HG03521 (cell line): ENCODE measurements around the gene CTRB2.
"Not testable (repeated sequence)": the region's sequence is repeated elsewhere in the genome, so short reads cannot be mapped to it uniquely, and the experiment has no call there.

Experiments
- ATAC-seq: cut with Tn5 transposase; IDR thresholded peaks from one replicate; pipeline ENCODE4 v1.9.1; 2021; ENCODE audit warnings: mild to moderate bottlenecking, moderate library complexity; ENCODE audit not compliant: unreplicated experiment

The CTRB2 gene

DNA sequence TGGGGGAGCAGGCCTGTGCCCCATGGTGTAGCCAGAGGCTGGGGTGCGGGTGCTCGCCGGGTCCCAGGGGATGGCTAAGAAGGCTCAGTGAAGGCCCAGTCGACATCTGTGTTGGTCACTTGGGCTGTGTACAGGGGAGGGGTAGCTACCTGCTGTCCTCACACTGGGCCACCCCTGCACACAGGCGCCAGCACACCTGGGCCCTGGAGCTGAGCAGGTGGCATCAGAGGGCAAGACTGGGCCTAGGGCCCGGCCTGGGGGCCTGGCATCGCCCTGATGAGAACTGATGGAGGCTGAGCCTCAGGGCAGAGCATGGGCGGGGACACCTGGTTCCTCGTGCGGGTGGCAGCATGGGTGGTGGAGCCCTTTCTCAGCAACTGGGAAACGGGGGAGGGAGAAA, 870 bp upstream of the CTRB2 start:
- ATAC-seq, result no peak

- not testable (repeated sequence) for ATAC-seq
These were observed 806 bp downstream of the CTRB2 start for GRCh38 chr16:75205961-75206748.

- ATAC-seq, result not testable (repeated sequence)
These were observed 1.5 kb downstream of the CTRB2 start for GRCh38 chr16:75205438-75205837.

DNA sequence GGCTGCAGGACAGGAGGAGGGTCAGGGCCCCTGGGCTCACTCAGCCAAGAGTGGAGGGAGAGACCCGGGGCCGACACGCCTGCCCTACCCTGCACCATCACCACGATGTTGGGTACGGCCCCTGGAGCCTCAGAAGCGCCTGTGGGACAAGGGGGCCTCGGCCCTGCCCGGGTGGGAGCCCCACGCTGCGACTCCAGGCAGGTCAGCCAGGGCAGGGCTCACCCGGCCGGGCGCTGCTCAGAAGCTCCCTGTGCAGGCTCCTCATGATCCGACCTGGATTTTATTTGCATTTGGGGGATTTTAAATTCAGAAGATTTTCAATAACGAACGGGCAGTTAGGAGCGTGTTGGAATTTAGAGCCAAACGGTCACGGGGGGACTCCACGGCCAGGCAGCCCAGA, 2.1 kb downstream of the CTRB2 start:
- not testable (repeated sequence) for ATAC-seq

DNA sequence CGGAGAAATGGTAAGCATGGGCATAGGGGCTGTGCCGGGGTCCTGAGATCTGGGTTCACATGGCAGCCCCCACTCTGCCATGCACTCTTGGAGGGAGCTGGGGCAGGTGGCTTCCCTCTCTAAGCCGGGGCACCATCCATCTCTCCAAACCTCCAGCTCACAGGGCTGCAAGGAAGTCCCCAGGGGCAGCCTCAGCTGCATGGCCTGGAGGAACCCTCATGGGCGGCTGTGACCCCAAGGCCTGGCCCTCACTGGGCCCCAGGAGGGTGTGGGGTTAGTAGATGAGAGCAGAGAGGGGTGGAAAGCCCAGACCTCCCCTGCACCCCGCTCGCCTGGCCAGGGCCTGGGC, 2.6 kb downstream of the CTRB2 start:
- no peak for ATAC-seq

DNA sequence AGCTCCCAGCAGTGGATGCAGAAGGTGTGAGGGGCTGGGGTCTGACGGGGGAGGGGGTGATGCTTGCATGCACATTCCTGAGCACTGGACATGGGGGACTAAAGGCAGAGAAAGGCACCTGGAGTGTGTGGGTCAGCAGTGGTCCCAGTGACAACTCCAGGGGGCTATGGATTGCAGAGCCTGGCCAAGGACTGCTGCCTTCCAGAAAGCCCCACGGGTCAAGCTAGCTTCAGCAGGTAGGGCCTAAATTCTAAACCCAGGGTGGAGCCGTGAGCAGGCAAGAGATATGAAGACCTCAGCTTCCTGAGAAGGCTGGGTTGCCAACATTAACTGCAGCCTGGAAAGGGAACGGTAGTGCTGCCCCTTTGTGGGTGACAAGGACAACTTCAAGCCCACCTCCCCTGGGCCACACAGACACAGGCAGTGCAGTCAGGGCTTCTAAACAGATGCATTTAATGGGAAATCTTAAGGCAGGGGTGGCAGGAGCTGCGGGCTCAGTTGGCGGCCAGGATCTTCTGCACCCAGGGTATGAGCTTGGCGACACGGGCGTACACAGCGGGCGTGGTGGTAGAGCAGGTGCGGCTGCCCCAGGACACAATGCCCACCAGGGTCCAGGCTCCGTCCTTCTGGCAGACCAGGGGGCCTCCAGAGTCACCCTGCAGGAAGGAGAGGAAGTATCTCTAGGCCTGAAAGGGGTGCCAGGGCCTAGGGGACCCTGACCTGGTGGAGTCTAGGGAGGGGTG, 3.1 kb downstream of the CTRB2 start:
- no peak for ATAC-seq

GRCh38 chr16:75203096-75203495, 3.9 kb downstream of the CTRB2 start:
- no peak for ATAC-seq

- no peak for ATAC-seq
These were observed 4.8 kb downstream of the CTRB2 start for GRCh38 chr16:75202069-75202590.

GRCh38 chr16:75198135-75198600, 8.8 kb downstream of the CTRB2 start:
- no peak for ATAC-seq

GRCh38 chr16:75197522-75198134, 9.3 kb downstream of the CTRB2 start:
- no peak for ATAC-seq

GRCh38 chr16:75196836-75197235, 10.1 kb downstream of the CTRB2 start:
- no peak for ATAC-seq

- no peak for ATAC-seq
These were observed 10.9 kb downstream of the CTRB2 start for GRCh38 chr16:75195811-75196790.

DNA sequence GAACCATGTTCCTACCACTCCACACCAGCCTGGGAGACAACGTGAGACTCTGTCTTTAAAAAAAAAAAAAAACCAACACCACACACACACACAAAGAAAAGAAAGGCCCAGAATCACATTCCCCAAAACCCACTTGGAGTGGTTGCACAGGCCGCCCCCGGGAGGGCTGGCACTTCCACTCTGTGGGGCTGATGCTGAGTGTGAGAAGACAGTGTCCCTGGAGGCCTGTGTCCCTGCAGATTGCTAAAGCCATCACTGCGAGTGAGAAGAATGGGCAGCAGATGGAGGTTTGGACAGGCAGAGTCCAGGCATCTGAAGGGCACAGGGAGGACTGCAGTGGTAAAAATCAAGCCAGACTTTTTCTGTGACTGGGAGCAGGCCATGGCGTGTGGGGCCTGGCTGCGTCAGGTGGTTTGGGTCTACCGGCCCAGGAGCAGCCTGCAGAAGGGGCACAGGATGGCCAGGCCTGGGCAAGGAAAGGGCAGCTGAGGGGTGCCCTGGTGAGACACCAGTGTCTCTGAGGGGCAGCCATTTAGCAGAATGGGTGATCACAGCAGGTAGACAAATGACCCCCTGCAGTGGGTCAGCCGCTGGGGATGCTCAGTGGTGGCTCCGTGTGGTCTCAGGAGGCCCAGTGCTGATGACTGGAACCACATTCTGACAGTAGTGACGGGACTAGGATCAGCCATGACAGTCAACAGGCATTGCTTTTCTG, 13.1 kb downstream of the CTRB2 start:
- ATAC-seq, result no peak

- ATAC-seq, result no peak
These were observed 13.7 kb downstream of the CTRB2 start for GRCh38 chr16:75193265-75193650.

GRCh38 chr16:75192606-75193264, 14.2 kb downstream of the CTRB2 start:
- ATAC-seq, result no peak

GRCh38 chr16:75189638-75190245, 17.2 kb downstream of the CTRB2 start:
- no peak for ATAC-seq

DNA sequence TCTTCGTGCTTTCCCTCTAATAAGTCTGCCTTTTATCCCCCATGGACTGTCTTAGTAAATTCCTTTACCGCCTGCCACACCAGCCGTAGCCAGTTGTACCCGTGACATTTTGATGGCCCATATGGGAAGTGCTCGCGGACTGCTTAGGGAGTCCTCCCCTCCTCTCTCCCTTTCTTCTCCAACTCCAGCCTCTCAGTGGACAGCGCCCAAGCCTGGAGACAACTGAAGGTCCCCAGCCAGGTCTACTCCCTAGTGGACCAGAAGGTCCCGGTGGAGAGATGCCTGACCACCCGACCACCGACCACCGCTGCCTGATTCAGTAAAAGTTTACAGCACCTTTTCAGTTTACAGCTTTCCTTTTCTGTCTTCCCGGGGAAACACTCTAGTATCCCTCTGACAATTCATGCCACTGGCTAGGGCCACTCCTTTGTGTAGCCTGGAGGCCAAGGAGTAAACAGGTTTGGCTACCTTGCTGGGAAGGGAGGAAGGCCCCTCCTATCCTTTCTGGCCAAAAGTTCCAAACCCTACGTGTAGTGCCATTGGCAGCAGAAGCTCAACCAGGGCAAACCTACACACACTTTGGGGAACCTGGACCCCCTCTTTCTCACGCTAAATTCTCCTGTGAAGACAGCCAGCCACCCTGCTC, 18.0 kb downstream of the CTRB2 start:
- ATAC-seq, result no peak

- no peak for ATAC-seq
These were observed 25.3 kb downstream of the CTRB2 start for GRCh38 chr16:75181630-75182029.
